ENCODE data around the gene TRMT11. TPM values are rescaled to one million over a fixed set of nuclear protein-coding genes. Genes with fewer than 3 reads are reported as not detected.
"Not testable (repeated sequence)": the region's sequence is repeated elsewhere in the genome, so short reads cannot be mapped to it uniquely, and the experiment has no call there.

The TRMT11 gene
- total RNA-seq, 1 donor from 2014 or later: 33.4 TPM

DNA sequence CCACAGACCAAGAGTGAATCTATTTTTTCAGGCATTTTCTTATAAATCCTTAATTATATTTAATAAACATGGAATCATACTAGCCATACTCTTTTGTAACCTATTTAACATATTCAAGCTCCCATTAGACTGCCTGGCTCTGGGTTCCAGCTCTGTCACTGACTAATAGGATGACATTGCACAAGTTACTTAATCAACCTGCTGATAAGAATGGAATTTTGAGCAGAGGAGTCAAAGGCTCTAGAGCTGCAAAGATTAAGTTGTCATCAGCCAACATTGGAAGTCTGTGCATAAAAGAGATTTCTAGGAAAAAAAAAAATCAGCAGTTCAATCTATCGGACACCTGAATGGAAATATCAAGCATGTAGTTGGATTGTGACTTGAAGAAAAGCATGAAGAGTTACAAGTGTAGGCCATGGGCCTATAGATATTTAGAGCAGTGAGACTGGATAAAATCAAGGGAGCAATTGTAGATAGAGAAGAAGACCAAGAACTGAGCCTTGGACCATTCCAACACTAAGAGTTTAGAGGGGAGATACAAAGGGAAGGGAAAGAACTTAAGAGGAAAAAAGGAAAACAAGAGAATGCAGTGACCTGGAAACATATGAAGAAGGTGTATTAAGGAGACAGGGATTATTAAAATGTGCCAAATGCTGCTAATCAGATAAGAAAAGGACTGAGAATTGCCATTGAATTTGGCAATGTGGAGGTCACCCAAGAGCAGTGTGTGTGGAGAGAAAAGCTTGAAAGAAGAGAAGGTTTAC is 40.8 kb upstream of the TRMT11 start:
- TF ChIP-seq, protein P1, sequence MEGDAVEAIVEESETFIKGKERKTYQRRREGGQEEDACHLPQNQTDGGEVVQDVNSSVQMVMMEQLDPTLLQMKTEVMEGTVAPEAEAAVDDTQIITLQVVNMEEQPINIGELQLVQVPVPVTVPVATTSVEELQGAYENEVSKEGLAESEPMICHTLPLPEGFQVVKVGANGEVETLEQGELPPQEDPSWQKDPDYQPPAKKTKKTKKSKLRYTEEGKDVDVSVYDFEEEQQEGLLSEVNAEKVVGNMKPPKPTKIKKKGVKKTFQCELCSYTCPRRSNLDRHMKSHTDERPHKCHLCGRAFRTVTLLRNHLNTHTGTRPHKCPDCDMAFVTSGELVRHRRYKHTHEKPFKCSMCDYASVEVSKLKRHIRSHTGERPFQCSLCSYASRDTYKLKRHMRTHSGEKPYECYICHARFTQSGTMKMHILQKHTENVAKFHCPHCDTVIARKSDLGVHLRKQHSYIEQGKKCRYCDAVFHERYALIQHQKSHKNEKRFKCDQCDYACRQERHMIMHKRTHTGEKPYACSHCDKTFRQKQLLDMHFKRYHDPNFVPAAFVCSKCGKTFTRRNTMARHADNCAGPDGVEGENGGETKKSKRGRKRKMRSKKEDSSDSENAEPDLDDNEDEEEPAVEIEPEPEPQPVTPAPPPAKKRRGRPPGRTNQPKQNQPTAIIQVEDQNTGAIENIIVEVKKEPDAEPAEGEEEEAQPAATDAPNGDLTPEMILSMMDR (IDR thresholded peaks at IDR 0.05): no peak
- H3K9me3 Mint-ChIP-seq: no peaks in the 10 kb centered on the region
- no peak overlapping the region for H3K4me3 Mint-ChIP-seq
- H3K27me3 Mint-ChIP-seq: peaks cover 4% of the 10 kb centered on the region
- DNase-seq (no peak), ATAC-seq (ENCODE audit: low read depth) (no peak)
- intact Hi-C loops (cut with micrococcal nuclease): no loop called here
- H3K4me1 Mint-ChIP-seq: no peaks in the 10 kb centered on the region
- POLR2A ChIA-PET: no interaction called here
- CTCF ChIA-PET: interaction anchor here (1.0 kb wide), 1 partner anchor 11 kb away, joined by 3 read pairs; the partner anchor contains the start of gene HINT3
- H3K27ac Mint-ChIP-seq: no peak overlapping the region
- no peaks in the 10 kb centered on the region for H3K36me3 Mint-ChIP-seq (ENCODE audit: low read depth)

DNA sequence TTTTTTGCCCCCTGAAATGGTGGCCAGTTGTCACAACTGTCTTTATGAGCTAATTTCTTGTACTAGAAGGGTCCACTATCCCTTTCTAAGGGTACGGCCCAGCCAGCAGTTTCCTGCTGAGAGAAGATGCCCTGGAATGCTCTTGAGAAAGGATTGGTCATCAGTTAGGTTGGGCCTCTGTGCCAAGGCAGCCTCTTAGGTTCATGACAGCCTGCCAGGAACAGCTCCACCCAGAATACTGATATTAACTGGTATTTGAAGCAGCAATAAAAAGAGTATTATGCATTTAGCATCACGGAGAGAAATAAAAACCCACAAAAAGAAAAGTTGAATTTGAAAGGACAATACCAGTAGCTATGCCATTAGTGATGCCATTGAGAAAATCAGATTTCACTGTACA is 38.7 kb upstream of the TRMT11 start:
- Mint-ChIP-seq H3K27me3 (peaks cover 6% of the 10 kb centered on the region), H3K4me1 (no peaks in the 10 kb centered on the region), H3K27ac (no peak overlapping the region), H3K9me3 (no peaks in the 10 kb centered on the region), H3K36me3 (ENCODE audit: low read depth) (no peaks in the 10 kb centered on the region), H3K4me3 (no peak overlapping the region)
- ATAC-seq (ENCODE audit: low read depth): no peak
- ChIA-PET CTCF (interaction anchor here (1.6 kb wide), 1 partner anchor 9 kb away, joined by 11 read pairs; the partner anchor contains the start of gene HINT3), POLR2A (no interaction called here)
- no peak for DNase-seq
- TF ChIP-seq, protein P1 (IDR thresholded peaks at IDR 0.05): no peak
- intact Hi-C loops (cut with micrococcal nuclease): no loop called here

DNA sequence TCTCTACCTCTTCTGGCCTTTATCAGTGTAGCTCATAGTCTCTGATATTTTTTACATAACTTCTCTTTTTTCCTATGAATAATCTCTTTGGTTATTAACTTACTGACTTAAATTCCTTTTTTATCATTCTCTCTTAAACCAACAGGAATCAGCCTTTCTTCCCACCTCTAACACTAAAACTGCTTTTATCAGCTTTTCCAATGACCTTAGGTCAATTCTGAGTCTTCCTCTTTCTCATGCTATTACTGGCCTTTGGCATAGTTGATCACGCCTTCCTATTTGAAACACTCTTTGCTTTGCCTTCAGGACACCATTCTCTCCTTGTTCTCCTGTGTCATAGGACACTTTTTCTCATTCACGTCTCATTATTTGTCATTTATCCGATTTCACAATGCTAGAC is 37.9 kb upstream of the TRMT11 start:
- no peak overlapping the region for H3K4me3 Mint-ChIP-seq
- intact Hi-C loops (cut with micrococcal nuclease): no loop called here
- CTCF ChIA-PET: interaction anchor here (1.6 kb wide), 1 partner anchor 8 kb away, joined by 11 read pairs; the partner anchor contains the start of gene HINT3
- H3K4me1 Mint-ChIP-seq: no peaks in the 10 kb centered on the region
- ATAC-seq (ENCODE audit: low read depth): no peak
- no peaks in the 10 kb centered on the region for H3K36me3 Mint-ChIP-seq (ENCODE audit: low read depth)
- TF ChIP-seq, protein P1 (IDR thresholded peaks at IDR 0.05): no peak
- POLR2A ChIA-PET: no interaction called here
- no peaks in the 10 kb centered on the region for H3K9me3 Mint-ChIP-seq
- no peak overlapping the region for H3K27ac Mint-ChIP-seq
- no peak for DNase-seq
- peaks cover 3% of the 10 kb centered on the region for H3K27me3 Mint-ChIP-seq

DNA sequence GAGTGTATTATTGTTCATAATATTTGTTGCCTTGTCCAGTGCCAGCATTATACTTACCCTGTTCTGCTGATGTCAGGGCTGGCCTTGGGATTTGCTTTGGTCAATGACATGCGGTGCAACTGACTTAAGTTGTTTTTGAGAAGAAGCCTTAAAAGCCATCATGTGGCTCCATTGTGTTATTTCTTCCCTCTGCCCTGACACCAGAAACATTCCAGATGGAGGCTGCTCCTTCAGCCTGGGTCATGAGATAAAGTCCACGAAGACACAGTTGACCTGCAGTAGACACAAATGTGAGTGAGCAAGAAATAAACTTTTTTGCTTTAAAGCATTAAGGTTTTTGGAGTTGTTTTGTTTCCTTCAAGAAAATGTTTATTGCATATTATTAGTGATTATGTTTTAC is 37.3 kb upstream of the TRMT11 start:
- intact Hi-C loops (cut with micrococcal nuclease): no loop called here
- Mint-ChIP-seq H3K27ac (no peak overlapping the region), H3K36me3 (ENCODE audit: low read depth) (no peaks in the 10 kb centered on the region), H3K4me3 (no peak overlapping the region), H3K27me3 (peaks cover 3% of the 10 kb centered on the region), H3K9me3 (no peaks in the 10 kb centered on the region), H3K4me1 (no peaks in the 10 kb centered on the region)
- ATAC-seq (ENCODE audit: low read depth) (no peak), DNase-seq (no peak)
- TF ChIP-seq, protein P1 (IDR thresholded peaks at IDR 0.05): no peak
- CTCF ChIA-PET: no interaction called here
- POLR2A ChIA-PET: no interaction called here

DNA sequence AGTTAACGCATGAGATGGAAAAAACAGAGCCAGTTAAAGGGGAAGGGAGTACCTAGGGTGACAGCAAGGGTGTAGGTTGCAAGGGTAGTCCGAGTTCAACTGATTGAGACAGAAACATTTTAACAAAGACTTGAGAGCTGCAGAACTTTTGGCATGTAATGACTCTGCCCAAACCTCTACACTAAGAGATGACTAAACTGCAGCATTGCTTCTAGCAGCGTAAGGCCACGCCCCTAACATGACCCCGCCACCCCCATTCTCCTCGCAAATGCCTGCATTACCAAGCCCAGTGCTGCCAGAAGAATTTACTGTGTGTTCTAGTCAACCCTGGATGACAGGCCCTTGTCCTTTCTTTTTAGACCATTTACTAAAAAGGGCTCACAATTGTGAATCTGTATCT is 36.0 kb upstream of the TRMT11 start:
- POLR2A ChIA-PET: no interaction called here
- intact Hi-C loops (cut with micrococcal nuclease): no loop called here
- TF ChIP-seq, protein P1 (IDR thresholded peaks at IDR 0.05): no peak
- no peak overlapping the region for H3K27ac Mint-ChIP-seq
- peaks cover 3% of the 10 kb centered on the region for H3K27me3 Mint-ChIP-seq
- CTCF ChIA-PET: no interaction called here
- H3K4me1 Mint-ChIP-seq: no peaks in the 10 kb centered on the region
- no peaks in the 10 kb centered on the region for H3K9me3 Mint-ChIP-seq
- no peaks in the 10 kb centered on the region for H3K36me3 Mint-ChIP-seq (ENCODE audit: low read depth)
- ATAC-seq (ENCODE audit: low read depth) (no peak), DNase-seq (no peak)
- H3K4me3 Mint-ChIP-seq: no peak overlapping the region

DNA sequence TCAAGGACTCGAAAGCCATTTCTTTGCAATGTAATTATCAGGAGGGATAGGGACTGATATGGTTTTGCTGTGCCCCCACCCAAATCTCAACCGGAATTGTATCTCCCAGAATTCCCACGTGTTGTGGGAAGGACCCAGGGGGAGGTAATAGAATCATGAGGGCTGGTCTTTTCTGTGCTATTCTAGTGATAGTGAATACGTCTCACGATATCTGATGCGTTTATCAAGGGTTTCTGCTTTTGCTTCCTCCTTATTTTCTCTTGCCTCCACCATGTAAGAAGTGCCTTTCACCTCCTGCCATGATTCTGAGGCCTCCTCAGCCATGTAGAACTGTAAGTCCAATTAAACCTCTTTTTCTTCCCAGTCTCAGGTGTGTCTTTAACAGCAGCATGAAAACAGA is 35.6 kb upstream of the TRMT11 start:
- H3K36me3 Mint-ChIP-seq (ENCODE audit: low read depth); intact Hi-C loops (cut with micrococcal nuclease); H3K4me3 Mint-ChIP-seq; H3K9me3 Mint-ChIP-seq; H3K4me1 Mint-ChIP-seq; DNase-seq; ATAC-seq (ENCODE audit: low read depth); H3K27ac Mint-ChIP-seq; POLR2A ChIA-PET; H3K27me3 Mint-ChIP-seq: not testable (repeated sequence)
- CTCF ChIA-PET: interaction anchor here (1.0 to 2.9 kb wide), 2 partner anchors 45 to 160 kb away, joined by 3 to 17 read pairs; partner anchors contain the start of gene NCOA7

Measured in activated B cell treated with CpG ODN at 0.5 μM for 24 hours (primary cell).